PC-3 (cell line): ENCODE data around the gene PLCB2.

ENCODE experiments used
- CTCF ChIP-seq: fragments of 300-600 bp; sonication (generic); conservative IDR thresholded peaks from 2 replicates; pipeline ENCODE4 v1.5.1; 2017; ENCODE audit warnings: antibody characterized with exemption, low read depth, mild to moderate bottlenecking, low read length
- EZH2 ChIP-seq: fragments of 300-600 bp; sonication (generic); IDR thresholded peaks from one replicate; pipeline ENCODE4 v1.6.1; 2017; ENCODE audit warnings: antibody characterized with exemption, mild to moderate bottlenecking, low read length; ENCODE audit not compliant: unreplicated experiment
- EZH2phosphoT487 ChIP-seq: fragments of 300-600 bp; sonication (generic); IDR thresholded peaks from 2 replicates; pipeline ENCODE4 v1.6.1; 2018; ENCODE audit warnings: mild to moderate bottlenecking, antibody characterized with exemption, low read length, borderline replicate concordance

- no peak for TF ChIP-seq CTCF
- TF ChIP-seq EZH2 = no peak
- no peak for TF ChIP-seq EZH2phosphoT487
Measured at GRCh38 chr15:40298216-40298935, 9.4 kb downstream of the PLCB2 start.
